Stimulated activated CD8-positive, alpha-beta memory T cell treated with anti-CD3 and anti-CD28 coated beads, Interleukin-2, amount 100 ng/mL, for 1 hour (primary cell): ENCODE results near the gene EXOC7.

Experiments
- DNase-seq, 2 donors: peaks; one replicate each; pipeline ENCODE4 v3.0.0-alpha.2; 2020; ENCODE audit warnings: low read depth in 2 of 2

Gene EXOC7

DNA sequence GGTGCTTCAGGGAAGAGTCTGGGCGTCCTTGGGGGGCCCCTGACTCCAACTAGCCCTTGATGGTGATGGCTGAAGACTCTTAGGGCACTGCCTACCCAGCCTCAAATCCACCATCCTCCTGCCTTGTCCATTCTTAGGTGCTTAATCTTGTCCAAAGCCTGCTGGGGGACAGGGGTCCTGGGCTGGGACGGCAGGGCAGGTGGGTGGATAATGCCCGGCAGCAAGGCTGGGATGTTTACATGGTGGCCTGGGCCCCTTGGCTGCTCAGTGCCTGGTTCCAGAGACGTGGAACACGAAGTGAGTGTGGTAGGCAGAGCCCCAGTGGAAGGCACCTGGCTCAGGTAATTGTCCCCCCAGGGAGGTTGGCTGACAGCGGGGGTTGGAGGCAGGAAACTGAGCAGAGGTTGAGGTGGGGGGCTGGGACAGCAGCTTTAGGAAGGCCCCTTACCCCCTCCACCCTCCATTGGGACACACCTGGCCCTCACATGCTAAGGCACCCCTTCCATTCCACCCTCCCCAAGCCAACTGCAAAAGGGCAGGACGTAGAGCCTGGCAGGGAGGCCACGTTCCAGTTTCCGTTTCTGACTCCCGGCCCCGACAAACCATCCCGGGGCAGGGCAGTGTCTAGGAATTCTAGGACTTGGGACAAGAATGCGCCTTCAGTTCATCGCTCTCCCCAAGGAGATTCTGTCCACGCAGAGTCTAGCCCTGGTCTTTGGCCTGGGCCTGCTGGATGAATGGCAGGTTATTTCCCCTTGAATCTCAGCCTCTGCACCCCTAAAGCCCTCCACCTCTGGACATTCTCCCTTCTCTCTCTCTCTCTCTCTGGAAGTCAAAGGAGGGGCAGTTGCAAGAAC, 35.5 kb upstream of the EXOC7 start:
- no peak for DNase-seq

DNA sequence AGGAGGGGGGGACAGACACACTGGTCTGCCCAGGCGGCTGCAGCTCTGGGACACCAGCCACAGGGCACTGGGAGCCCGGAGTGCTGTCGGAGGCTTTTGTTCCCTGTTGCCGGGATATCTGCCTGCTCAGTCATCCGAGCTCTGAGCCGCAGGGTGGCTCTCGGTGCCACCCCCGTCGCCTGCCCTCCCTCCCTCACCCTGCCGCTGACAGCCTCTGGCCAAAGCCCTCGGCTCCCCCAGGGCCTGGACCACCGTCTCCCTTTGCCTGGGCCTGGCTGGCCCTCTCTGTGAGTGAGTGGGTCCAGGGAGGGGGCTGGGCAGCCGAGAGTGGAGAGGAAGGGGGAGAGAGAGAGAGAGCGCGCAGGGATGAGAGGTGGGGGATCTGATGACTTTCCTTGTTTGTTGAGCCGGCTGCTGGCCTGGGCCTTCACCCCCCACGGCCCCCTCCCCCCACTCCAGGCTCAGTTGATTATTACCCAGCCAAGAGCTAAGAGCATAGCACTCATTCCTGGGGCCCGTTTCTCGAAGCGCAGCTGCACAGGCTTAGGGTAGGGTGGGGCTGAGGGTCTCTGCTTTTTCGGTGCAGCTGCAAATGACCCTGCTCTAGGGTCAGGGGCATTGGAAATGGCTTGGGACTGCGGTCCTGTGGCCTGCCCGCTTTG, 34.8 kb upstream of the EXOC7 start:
- no peak for DNase-seq

DNA sequence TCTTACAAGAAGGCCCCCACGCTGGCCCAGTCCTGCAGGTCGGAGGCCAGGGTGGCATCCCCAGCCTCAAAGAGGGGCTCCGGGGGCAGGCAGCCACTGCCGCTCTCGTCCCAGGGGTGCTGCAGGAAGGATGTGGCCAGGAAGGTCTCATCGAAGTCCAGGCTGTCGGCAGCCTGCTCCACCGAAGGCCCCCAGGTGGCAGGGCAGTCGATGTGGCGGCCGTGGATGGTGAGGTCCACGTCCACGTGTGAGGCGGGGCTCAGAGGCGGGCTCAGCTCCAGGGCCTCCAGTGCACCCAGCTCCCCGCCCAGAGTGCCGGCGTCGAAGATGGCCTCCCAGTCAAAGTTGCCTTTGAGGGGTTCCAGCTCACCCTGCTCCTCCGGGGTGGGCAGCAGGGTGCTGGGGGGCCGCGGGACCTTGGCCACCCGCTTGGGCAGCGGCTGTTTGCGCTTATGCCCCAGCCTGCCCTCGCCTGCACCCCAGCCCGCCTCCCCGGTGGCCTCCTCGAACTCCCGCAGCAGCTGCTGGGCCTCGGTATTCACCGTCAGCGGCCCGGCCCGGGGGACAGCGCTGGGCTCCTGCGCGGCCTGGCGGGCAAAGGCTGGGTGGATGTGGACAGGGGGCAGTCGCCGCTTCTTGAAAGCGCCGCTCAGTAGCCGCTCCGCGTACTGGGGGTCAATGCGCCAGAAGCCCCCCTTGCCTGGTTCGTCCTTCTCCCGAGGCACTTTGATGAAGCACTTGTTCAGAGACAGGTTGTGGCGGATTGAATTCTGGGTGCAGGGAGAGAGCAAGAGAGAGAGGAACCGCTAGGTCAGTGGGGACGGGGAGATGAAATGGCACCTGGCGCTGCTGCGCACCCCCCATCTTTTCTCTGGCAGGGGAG, 34.0 kb upstream of the EXOC7 start:
- no peak for DNase-seq

DNA sequence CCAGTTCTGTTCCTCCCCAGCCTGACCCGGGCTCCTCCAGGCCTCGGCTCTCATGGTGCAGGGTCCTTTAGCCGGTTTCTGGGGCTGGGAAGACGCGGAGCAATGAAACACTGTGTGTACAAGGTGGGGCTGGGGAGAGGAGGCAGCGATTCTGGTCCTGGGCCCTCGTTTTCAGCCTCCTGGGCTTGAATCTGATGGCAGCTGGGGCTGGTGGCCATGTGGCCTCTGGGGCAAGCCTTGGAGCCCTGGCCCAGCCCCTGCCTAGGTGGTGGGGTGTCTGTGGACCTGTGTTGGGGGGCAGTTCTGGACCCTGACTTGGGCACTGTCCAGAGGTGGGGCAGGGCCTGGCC, 33.4 kb upstream of the EXOC7 start:
- no peak for DNase-seq

DNA sequence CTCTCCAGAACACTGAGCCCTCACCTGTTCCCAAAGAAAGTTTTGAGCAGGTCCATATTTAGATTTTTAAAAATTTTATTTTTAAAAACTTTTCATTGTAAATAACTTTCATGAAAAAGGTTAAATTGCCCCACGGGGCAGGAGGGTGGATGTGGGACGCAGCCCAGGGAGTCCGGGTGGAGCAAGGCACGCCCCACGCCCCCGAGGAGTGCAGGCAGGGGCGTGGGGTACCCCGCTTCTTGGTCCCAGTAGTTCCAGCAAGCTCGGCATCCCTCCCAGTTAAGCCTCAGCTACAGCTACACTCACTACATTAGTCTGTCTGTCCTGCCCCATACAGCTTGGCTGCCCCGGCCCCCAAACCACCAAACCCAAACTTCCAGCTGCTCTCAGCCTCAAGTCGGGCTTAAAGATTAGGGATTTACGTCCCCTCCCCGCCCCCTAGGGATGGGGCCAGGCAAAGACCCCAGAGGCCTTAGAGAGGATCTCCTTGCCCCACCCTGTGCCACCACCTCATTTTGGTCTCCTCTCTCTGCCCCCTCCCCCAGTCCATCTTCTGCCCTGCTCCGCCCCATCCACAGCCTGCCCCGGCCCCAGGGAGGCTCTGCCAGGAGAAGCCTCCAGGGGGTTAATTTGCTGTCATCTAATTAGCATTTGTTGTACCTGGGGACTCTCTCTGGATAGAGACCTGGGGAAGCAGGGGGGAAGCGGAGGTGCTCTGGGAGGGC, 32.9 kb upstream of the EXOC7 start:
- no peak for DNase-seq

DNA sequence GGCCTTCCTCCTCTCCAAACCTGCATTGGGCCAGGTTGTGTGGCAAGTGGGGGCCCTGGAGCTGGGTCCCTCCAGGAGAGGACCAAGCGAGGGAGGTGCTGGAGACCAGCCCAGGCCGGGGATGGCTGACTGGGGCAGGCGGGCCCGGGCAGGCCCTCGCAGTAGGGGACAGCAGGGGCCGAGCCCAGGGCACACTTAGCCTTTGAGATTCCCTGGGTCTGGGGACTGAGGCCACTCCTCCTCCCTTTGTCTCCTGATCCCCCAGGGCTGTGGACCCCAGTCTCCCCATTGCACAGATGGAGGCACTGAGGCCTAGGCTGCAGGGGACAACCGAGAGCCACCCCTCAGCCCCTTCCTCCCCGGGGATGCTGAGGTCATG, 32.2 kb upstream of the EXOC7 start:
- no peak for DNase-seq

DNA sequence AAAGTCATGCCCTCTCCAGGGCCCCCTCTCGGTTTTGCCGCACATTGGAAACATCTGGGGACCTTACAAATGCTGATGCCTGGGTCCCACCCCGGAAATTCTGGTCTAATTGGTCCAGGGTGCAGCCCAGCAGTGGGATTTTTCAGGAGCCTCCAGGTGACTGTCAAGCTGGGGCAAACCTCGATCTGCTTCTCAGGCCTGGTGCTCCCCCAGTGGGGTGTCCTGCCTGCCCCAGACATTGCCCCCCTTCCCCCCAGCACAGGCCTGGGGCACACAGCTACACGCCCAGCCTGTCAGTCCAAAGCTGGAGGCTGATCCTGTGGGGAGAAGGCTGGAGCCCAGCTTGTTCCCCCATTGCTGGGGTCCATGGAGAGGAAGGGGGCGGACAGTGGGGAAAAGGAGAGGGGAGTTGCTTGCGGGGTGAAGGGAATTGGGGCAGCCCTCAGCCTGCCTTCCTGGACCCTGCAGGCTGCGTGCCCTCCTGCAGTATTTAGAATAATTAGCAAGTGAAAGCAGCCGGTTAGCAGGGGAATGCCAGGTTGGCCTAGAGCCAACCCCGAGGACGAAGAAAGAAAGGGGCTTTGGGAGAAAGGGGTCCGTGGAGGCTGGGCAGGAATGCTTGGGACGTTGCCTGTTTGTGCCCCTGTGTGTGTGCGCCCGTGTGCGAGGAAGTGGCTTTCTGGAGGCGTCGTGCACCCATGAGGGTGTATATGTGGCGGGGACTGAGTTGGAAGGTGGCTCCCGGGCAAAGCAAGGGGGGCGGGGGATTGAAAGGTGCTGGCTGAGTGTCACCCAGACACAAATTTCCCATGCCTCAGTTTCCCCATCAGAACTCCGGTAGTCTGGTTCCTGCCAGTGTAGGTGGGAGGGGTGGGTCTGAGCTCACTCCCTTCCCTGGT, 31.6 kb upstream of the EXOC7 start:
- DNase-seq, result no peak

DNA sequence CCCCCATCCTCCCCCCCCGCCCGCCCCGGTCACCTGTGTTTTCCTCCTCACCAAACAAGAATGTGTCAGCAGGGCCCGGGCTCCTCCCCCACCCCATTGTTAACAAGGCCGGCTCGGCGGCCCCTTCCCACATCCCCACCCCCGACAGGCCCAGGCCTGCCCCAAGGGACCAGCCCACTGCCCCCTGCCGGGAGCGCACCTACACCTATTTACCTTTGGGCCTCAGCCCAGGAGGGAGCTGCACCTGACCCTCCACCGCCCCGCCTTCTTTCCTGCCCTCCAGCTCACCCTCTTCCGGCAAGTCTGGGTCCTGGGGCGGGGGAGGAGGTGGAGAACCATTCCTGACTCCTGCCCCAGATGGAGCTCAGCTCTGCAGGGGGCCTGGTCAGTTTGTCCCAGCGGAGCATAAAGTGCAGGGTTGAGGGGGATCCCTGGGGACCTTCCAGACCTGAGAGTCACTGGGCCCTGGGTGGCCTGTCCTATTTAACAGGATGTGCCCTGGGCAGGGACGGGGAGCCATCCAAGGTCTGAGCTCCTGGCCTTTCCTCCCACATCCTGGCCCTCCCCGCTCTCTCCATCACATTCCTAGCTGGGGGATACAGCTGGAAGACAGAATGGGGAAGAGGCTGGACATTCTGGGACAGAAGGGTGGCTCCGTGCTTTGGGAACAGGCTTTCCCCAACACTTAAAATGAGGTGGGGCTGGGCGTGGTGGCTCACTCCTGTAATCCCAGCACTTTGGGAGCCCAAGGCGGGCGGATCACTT, 29.2 kb upstream of the EXOC7 start:
- DNase-seq, result no peak

DNA sequence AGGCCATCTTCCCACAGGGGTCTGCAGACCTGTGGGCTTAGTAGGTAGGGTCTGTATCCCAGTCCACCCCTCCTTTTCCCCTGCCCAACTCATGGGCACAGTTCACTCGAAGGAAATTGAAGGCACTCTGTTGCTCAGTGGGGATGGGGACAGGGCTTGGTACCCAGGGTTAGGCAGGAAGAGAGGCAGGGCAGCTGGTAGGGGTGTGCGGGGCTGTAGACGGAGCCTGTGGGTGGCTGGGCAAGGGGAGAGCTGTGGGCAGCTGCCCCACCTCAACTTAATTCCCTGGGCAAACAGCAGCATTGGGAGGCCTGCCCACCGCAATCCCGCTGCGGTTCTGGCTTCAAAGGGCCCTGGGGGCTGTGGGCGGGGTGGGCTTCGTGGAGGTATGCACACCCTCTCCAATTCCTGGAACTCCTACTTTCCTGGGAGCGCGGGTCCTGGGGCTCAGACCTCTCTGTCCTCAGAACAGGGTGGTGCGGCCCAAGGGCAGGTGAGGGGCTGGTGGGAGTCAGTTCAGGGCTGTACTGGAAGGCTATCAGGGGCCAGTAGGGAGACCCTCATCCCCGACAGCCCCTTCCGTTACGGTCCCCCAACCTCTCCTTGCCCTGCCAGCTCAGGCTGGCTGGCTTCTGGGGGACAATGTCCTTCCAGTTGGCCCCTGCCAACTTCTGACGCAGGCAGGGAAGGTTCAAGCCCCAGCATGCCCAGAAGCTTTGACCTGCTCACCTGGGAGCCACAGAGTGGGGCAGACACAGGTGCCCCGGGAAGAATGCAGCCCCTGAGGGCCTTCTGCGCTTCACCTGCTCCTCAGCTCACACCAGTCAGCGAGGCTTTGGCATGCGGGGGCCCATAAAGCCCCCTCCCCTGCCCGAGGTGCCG, 28.3 kb upstream of the EXOC7 start:
- DNase-seq, result no peak

DNA sequence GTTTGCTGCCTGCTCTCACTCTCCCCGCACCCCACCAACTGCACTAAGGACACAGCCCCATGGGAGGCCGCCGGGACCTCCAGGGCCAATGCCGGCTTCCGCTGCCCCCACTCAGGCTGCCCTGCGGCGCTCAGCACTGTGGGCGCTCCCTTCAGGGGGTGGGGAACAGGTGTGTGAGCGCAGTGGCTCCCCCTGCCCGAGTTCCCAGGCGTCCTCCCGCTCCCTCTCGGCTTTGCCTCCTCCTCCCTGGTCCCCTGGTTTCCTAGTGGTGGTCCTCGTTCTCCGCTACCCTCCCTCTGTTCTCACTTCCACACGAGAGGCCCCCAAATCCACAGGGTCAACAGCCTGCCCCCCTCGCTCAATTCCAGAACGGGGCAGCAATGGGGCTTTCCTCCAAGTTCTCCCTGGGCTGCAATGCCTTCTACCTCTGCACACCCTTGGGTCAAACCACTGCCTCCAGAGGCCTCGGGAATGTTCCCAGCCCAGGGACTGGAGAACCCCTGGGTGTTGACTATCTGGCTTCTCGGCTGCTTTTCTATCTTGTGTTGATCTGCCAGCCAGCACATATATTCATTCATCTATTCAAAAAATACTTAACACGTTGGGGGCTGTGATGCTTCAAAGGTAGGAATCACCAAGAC, 27.6 kb upstream of the EXOC7 start:
- no peak for DNase-seq

DNA sequence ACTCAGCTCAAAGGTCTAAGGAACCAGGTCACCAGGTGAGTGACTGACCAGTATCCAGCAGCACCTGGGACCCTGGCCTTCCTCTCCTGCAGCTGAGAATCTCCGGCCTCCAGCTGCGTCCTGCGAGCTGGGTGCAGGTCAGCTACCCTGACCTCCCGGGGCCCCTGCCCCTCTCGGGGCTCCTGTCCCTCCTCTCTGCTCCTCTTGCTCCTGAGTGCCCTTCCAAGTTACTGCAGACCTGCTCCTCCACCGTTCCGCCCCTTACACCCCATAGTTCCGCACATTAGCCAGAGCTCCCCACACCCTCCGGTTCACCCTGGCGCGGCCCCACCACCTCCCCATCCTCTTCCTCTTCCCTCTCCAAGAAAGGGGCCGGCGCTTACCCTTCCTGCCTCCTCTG, 26.9 kb upstream of the EXOC7 start:
- no peak for DNase-seq

DNA sequence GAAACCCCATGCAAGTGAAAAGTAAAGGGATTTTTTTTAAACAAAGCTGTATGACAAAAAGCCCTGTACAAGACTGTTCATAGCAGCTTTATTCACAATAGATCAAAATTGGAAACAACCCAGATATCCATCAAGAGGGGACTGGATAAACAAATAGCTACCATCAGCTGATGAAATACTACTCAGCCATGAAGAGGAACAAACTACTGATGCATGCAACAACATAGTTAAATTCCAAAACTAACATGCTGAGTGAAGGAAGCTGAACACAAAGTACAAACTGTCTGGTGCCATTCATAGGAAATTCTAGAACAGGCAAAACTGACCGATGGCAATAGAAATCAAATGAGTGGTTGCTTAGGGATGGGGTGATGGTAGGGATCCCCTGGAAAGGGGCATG, 22.3 kb upstream of the EXOC7 start:
- DNase-seq, result no peak

DNA sequence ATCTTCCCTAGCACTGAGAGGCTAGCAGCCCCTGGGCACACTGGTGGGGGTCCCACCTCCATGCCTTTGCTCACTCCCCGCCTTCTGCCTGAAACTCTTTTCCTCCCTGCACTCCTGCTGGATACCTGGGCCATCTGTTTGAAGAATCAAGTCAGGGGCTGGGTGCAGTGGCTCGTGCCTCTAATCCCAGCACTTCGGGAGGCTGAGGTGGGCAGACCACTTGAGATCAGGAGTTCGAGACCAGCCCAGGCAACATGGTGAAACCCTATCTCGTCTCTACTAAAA, 21.7 kb upstream of the EXOC7 start:
- no peak for DNase-seq

DNA sequence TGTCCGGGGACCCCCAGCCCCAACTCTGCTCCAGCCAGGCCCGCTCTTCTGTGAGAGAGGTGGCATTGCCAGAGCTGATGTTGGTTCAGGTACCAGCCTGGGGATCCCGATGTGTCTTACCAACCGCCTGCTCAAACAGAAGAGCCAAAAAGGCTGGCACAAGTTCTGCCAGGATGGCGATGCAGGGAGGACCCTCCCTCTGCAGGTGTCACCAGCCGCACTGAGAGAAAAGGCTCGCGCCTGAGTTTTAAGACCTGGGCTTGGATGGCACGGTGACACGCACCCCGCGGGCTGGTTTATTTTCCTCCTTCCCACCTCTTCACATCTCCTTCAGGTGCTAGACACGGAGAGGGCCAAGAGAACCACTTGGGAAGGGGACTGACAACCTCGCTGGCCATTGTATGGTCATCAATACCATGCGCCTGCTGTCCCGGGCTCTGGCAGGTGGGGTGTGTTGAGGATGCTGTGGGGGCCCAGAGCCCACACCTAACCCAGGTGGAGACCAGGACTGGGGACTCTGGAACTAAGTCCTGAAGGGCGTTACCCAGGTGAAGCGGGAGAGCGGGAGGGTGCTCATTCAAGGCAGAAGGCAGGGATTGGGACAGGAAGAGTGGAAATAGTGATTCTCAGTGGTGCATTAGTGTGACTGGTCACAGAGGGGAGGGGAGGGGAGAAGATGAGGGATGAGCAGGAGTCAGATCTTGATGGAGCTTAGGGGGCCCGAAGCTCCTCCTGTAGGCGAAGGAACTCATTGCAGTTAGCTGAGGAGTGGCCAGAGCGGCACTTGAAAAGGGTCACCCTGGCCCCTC, 21.2 kb upstream of the EXOC7 start:
- no peak for DNase-seq

DNA sequence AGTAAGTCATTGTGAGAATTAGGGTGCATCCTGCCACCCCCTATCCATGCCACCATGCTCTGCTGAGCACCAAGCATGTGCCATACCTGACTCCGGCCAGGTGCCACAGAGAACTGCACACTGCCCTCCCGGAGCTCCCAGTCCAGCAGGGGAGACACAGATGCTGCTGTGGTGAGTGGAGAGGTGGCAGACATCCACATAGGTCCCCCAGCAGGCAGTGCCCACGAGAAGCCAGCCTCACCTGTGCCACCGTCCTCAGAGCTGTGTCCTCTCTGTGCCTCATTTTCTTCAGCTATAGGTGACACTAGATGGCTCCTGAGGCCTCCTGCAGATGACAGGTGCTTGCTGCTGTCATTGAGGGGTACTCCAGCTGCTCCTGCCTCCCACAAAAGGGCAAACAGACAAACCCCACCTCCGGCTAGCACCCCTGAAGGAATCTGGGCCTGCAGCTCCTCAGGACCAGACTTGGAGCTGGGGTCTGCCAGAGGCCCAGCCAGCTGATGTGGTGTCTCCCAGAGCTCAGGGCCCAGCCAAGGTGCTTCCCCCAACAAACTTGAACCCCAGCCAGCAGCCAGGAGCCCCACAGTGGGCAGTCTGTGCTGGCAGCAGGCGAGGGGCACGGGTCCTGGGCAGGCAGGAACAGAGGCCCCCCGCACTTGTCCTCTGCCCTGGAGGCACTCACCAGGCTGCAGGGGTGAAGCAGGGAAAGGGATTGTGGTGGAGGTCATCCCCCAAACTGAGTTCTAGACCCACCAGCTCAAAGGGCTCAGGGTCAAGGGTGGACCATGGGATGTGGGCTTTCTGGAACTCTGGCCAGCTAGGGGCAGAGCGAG, 20.4 kb upstream of the EXOC7 start:
- no peak for DNase-seq

DNA sequence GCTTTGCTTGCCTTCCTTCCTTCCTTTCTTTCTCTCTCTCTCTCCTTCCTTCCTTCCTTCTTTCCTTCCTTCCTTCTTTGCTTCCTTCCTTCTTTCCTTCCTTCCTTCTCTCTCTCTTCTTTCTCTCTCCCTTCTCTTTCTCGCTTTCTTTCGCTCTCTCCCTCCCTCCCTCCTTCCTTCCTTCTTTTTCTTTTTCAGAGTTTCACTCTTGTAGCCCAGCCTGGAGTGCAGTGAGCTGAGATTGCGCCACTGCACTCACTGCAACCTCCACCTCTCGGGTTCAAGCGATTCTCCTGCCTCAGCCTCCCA, 19.6 kb upstream of the EXOC7 start:
- DNase-seq, result no peak

DNA sequence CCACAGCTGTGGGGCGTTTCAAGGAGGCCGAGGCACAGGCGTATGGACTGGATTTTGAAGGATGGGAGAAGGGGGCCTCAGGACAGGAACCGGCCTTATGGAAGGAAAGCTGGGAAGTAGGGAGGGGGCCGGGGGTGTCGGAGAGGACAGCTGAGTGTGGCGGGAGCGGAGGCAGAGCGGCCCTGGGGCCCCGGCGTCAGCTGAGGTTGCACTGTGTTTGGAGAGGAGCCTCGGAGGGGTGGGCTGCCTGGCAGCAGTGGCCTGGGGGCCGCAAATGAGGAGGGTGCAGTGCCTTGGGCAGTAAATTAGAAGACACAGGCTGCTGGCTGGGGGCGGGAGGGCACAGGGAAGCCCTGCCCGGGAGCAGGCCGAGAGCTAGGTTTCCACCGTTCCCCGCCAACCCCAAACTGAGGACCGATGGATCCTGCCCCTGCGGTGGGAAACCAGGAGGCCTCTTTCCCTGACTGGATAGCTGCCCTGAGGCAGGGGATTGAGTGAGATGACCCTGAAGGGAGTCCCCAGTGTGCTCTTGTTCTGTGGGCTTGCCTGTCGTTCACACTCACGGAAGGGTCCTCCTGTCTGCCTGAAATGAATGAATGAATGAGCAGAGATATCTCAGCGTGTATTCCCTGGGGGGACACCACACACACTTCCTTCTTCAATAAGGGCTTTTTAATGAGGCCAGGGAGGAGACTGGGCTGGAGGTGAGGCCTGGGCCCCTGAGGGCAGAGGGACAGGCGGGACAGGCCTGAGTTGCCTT, 19.0 kb upstream of the EXOC7 start:
- DNase-seq, result no peak
